Mesendoderm (in vitro differentiated cells): ENCODE measurements around the gene IL12RB1.
A peak's percentile ranks its signal among the peaks of the same experiment; 100 is the strongest.

ENCODE experiments used
- DNase-seq: peaks from one replicate; pipeline ENCODE4 v3.0.0; 2013
- H2AK5ac ChIP-seq: 2 replicates; pipeline ENCODE4 v1.6.1; 2013; ENCODE audit warnings: low read length, inconsistent platforms
- H2BK120ac ChIP-seq: 2 replicates; pipeline ENCODE4 v1.6.1; 2013; ENCODE audit warnings: low read depth, mild to moderate bottlenecking, low read length, moderate library complexity, mixed read lengths
- H2BK15ac ChIP-seq: replicated peaks from 2 replicates; pipeline ENCODE4 v1.6.1; 2013; ENCODE audit warnings: low read depth, mild to moderate bottlenecking, moderate library complexity
- H2BK5ac ChIP-seq: 2 replicates; pipeline ENCODE4 v1.6.1; 2013; ENCODE audit warnings: low read length, inconsistent platforms
- H3K18ac ChIP-seq: 2 replicates; pipeline ENCODE4 v1.6.1; 2013; ENCODE audit warnings: mild to moderate bottlenecking, low read length, mixed read lengths
- H3K23ac ChIP-seq: one replicate; pipeline ENCODE4 v1.6.1; 2013; ENCODE audit warnings: low read length
- H3K27ac ChIP-seq: 2 replicates; pipeline ENCODE4 v1.5.1; 2013; ENCODE audit warnings: low read depth, mild to moderate bottlenecking, inconsistent platforms, low read length, moderate library complexity
- H3K27me3 ChIP-seq: 2 replicates; pipeline ENCODE4 v1.6.1; 2013; ENCODE audit warnings: low read length, control low read depth, mild to moderate bottlenecking, inconsistent platforms; ENCODE audit not compliant: insufficient read depth, poor library complexity
- H3K36me3 ChIP-seq: 2 replicates; pipeline ENCODE4 v1.6.1; 2013; ENCODE audit warnings: low read length, inconsistent platforms; ENCODE audit not compliant: control insufficient read depth, insufficient read depth
- H3K4ac ChIP-seq: one replicate; pipeline ENCODE4 v1.6.1; 2013; ENCODE audit warnings: low read depth, mild to moderate bottlenecking, low read length, moderate library complexity
- H3K4me1 ChIP-seq: 2 replicates; pipeline ENCODE4 v1.6.1; 2013; ENCODE audit warnings: low read depth, low read length, inconsistent platforms; ENCODE audit not compliant: control insufficient read depth
- H3K4me2 ChIP-seq: 2 replicates; pipeline ENCODE4 v1.6.1; 2013; ENCODE audit warnings: low read length
- H3K4me3 ChIP-seq: 2 replicates; pipeline ENCODE4 v1.5.1; 2013; ENCODE audit warnings: mild to moderate bottlenecking, low read length
- H3K56ac ChIP-seq: one replicate; pipeline ENCODE4 v1.6.1; 2013; ENCODE audit warnings: low read length
- H3K79me1 ChIP-seq: 2 replicates; pipeline ENCODE4 v1.6.1; 2013; ENCODE audit warnings: low read length, inconsistent platforms
- H3K79me2 ChIP-seq: 2 replicates; pipeline ENCODE4 v1.6.1; 2013; ENCODE audit warnings: mild to moderate bottlenecking, low read length; ENCODE audit not compliant: control insufficient read depth, insufficient read depth
- H3K9ac ChIP-seq: 2 replicates; pipeline ENCODE4 v1.6.1; 2013; ENCODE audit warnings: low read length, inconsistent platforms
- H4K5ac ChIP-seq: one replicate; pipeline ENCODE4 v1.6.1; 2013; ENCODE audit warnings: low read length
- H4K8ac ChIP-seq: one replicate; pipeline ENCODE4 v1.6.1; 2013; ENCODE audit warnings: low read depth, mild to moderate bottlenecking, control low read depth, low read length, moderate library complexity
- WGBS: extraction: QIAGEN DNeasy Blood & Tissue Kit; methylation state at CpG from one replicate; pipeline ENCODE4 v1.1.7; 2013; ENCODE audit warnings: low lambda C conversion rate, missing lambda C conversion rate; ENCODE audit not compliant: insufficient coverage; ENCODE audit errors: extremely low coverage; 5-methylcytosine and 5-hydroxymethylcytosine counted together

Gene IL12RB1

GRCh38 chr19:18074192-18074591 lies 12.5 kb downstream of the IL12RB1 start:
- no peak overlapping the region for H3K27ac ChIP-seq
- DNase-seq, result peak; percentile 50
- no peak overlapping the region for H4K5ac ChIP-seq
- H3K27me3 ChIP-seq, result no peaks in the 10 kb centered on the region
- no peak overlapping the region for H3K4ac ChIP-seq
- H3K18ac ChIP-seq, result no peak overlapping the region
- no peaks in the 10 kb centered on the region for H3K36me3 ChIP-seq
- H4K8ac ChIP-seq, result no peak overlapping the region
- H2BK15ac ChIP-seq, result no peak overlapping the region
- H3K4me3 ChIP-seq, result no peak overlapping the region
- H3K79me1 ChIP-seq, result no peaks in the 10 kb centered on the region
- H2BK120ac ChIP-seq, result no peak overlapping the region
- H2AK5ac ChIP-seq, result no peak overlapping the region
- no peaks in the 10 kb centered on the region for H3K79me2 ChIP-seq
- H3K23ac ChIP-seq, result no peak overlapping the region
- no peak overlapping the region for H3K4me2 ChIP-seq
- no peak overlapping the region for H2BK5ac ChIP-seq
- H3K9ac ChIP-seq, result no peak overlapping the region
- no CpG with 5 or more reads among the region's 9 CpGs for WGBS
- H3K4me1 ChIP-seq, result no peaks in the 10 kb centered on the region
- H3K56ac ChIP-seq, result no peak overlapping the region

GRCh38 chr19:18073197-18073596 lies 13.5 kb downstream of the IL12RB1 start:
- Histone ChIP-seq H3K27ac (no peak overlapping the region), H2AK5ac (no peak overlapping the region), H3K9ac (no peak overlapping the region), H3K36me3 (no peaks in the 10 kb centered on the region), H3K79me1 (no peaks in the 10 kb centered on the region), H3K27me3 (no peaks in the 10 kb centered on the region), H3K4me3 (no peak overlapping the region), H3K23ac (peak overlapping the region; percentile 45), H4K8ac (no peak overlapping the region), H4K5ac (no peak overlapping the region), H2BK15ac (no peak overlapping the region), H3K79me2 (no peaks in the 10 kb centered on the region), H3K4me1 (no peaks in the 10 kb centered on the region), H2BK120ac (no peak overlapping the region), H2BK5ac (no peak overlapping the region), H3K4me2 (no peak overlapping the region), H3K56ac (no peak overlapping the region), H3K18ac (no peak overlapping the region), H3K4ac (no peak overlapping the region)
- WGBS, result no CpG with 5 or more reads among the region's 4 CpGs
- DNase-seq, result no peak

- H2BK15ac ChIP-seq, result no peak overlapping the region
- no peak overlapping the region for H3K4me3 ChIP-seq
- no peaks in the 10 kb centered on the region for H3K4me1 ChIP-seq
- no peak overlapping the region for H3K27ac ChIP-seq
- H3K9ac ChIP-seq, result no peak overlapping the region
- no peak overlapping the region for H2BK5ac ChIP-seq
- no peak overlapping the region for H2AK5ac ChIP-seq
- H3K56ac ChIP-seq, result no peak overlapping the region
- no peaks in the 10 kb centered on the region for H3K27me3 ChIP-seq
- DNase-seq, result no peak
- no peak overlapping the region for H2BK120ac ChIP-seq
- no peak overlapping the region for H3K18ac ChIP-seq
- no peak overlapping the region for H3K4me2 ChIP-seq
- H3K36me3 ChIP-seq, result no peaks in the 10 kb centered on the region
- H4K5ac ChIP-seq, result no peak overlapping the region
- H4K8ac ChIP-seq, result no peak overlapping the region
- no peak overlapping the region for H3K4ac ChIP-seq
- no peaks in the 10 kb centered on the region for H3K79me2 ChIP-seq
- no CpG with 5 or more reads among the region's 6 CpGs for WGBS
- H3K23ac ChIP-seq, result no peak overlapping the region
- H3K79me1 ChIP-seq, result no peaks in the 10 kb centered on the region
Observed at GRCh38 chr19:18072335-18072734, 14.4 kb downstream of the IL12RB1 start.

GRCh38 chr19:18070181-18070580 lies 16.6 kb downstream of the IL12RB1 start:
- Histone ChIP-seq H3K56ac (no peak overlapping the region), H2BK120ac (no peak overlapping the region), H2AK5ac (no peak overlapping the region), H3K4me2 (no peak overlapping the region), H3K18ac (no peak overlapping the region), H3K4ac (no peak overlapping the region), H4K8ac (no peak overlapping the region), H3K23ac (no peak overlapping the region), H3K79me2 (no peaks in the 10 kb centered on the region), H2BK15ac (no peak overlapping the region), H3K4me1 (no peaks in the 10 kb centered on the region), H3K27me3 (no peaks in the 10 kb centered on the region), H3K4me3 (no peak overlapping the region), H3K9ac (no peak overlapping the region), H4K5ac (no peak overlapping the region), H3K36me3 (no peaks in the 10 kb centered on the region), H3K79me1 (no peaks in the 10 kb centered on the region), H2BK5ac (no peak overlapping the region), H3K27ac (no peak overlapping the region)
- no CpG with 5 or more reads among the region's 11 CpGs for WGBS
- DNase-seq, result no peak

- Histone ChIP-seq H3K23ac (no peak overlapping the region), H3K18ac (no peak overlapping the region), H2BK5ac (no peak overlapping the region), H3K9ac (no peak overlapping the region), H4K8ac (no peak overlapping the region), H3K4me1 (no peaks in the 10 kb centered on the region), H2BK120ac (no peak overlapping the region), H2BK15ac (no peak overlapping the region), H3K36me3 (no peaks in the 10 kb centered on the region), H3K79me1 (no peaks in the 10 kb centered on the region), H3K27ac (no peak overlapping the region), H3K79me2 (no peaks in the 10 kb centered on the region), H3K4me3 (no peak overlapping the region), H3K4ac (no peak overlapping the region), H2AK5ac (no peak overlapping the region), H3K4me2 (no peak overlapping the region), H3K27me3 (no peaks in the 10 kb centered on the region), H4K5ac (no peak overlapping the region), H3K56ac (no peak overlapping the region)
- WGBS, result no CpG with 5 or more reads among the region's 15 CpGs
- DNase-seq, result no peak
Observed at GRCh38 chr19:18069383-18069782, 17.4 kb downstream of the IL12RB1 start.

- WGBS, result no CpG with 5 or more reads among the region's 5 CpGs
Observed at GRCh38 chr19:18068395-18068794, 18.3 kb downstream of the IL12RB1 start.

More at GRCh38 chr19:18068395-18068794, 18.3 kb downstream of the IL12RB1 start:
- Histone ChIP-seq H4K8ac (no peak overlapping the region), H4K5ac (no peak overlapping the region), H3K27me3 (no peaks in the 10 kb centered on the region), H2BK15ac (no peak overlapping the region), H3K23ac (no peak overlapping the region), H3K36me3 (no peaks in the 10 kb centered on the region), H3K27ac (no peak overlapping the region), H2AK5ac (no peak overlapping the region), H2BK120ac (no peak overlapping the region), H2BK5ac (no peak overlapping the region), H3K4me3 (no peak overlapping the region), H3K79me2 (no peaks in the 10 kb centered on the region), H3K18ac (no peak overlapping the region), H3K4ac (no peak overlapping the region), H3K4me2 (no peak overlapping the region), H3K9ac (no peak overlapping the region), H3K4me1 (no peaks in the 10 kb centered on the region), H3K79me1 (no peaks in the 10 kb centered on the region), H3K56ac (no peak overlapping the region)
- no peak for DNase-seq
